HG02798 (cell line): Measurements from ENCODE around the gene MACROD2.

Experiments
- ATAC-seq: cut with Tn5 transposase; IDR thresholded peaks from one replicate; pipeline ENCODE4 v1.9.1; 2021; ENCODE audit warnings: mild to moderate bottlenecking; ENCODE audit not compliant: unreplicated experiment, poor library complexity

Gene MACROD2

DNA sequence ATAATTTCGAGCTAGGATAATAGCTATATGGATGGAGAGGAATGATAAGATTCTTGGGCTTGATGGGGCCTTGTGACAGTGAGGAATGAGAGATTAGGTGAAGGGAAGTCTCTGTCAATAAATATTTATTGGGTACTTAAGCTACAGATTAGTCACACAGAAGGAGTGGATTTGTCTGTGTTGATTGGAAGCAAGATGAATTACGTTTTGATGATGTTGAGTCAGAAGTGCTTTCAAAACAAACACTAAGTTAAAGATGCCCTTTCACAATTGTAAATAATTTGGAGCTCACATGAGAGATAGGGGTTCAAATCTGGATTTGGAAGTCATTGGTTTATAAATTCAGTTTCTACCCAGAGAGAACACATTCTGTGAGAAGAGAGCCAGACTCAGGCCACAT is 1743.7 kb downstream of the MACROD2 start:
- no peak for ATAC-seq

DNA sequence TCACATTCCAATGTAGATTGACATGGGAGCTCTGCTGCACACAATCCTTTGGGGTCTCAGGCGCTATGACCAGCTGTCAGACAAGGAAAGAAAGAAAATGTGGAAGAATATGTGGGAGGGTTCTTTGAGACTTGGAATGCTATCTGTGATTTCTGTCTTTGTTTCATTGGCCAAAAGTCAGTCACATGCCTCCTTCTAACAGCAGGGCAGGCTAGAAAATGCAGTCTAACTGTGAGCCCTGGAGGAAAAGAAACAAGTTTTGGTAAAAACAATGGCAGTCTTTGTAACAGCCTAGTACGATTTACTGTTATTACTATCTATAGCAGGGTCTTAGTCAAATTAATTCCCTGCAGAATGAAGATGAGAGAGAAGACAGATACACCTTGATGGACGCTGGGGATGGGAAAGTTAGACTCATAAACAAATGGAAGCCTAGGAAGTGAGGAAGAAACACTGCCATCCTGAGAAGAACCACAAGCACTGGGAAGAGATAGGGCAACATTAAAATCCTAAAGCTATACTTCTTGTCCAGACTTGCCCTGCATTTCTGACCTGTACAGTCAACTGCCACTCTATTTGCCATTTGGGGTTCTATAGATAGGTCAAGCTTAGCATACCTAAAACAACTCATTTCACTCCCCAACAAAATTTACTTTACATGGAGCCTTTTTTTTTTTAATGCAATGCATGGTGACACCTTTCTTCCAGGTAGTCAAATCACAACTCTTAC is 1744.9 kb downstream of the MACROD2 start:
- ATAC-seq: no peak

DNA sequence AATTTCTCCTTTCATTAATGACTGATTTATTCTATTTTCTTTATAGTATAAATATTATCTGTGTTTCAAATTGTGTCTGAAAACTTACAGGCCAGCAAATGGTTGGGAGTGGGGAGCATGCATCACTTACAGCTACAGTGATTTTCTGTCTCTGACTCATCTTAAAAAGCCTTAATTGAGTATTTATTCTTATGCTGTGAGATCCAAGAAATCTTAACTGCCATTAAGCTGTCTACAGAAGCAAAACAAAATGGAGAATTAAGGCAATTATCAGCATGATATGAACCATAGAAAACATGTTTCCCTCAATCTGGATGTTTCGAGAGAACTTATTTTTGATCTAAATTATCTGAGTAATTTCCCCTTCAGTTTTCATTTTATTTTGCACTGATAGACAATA is 1746.8 kb downstream of the MACROD2 start:
- ATAC-seq: no peak

DNA sequence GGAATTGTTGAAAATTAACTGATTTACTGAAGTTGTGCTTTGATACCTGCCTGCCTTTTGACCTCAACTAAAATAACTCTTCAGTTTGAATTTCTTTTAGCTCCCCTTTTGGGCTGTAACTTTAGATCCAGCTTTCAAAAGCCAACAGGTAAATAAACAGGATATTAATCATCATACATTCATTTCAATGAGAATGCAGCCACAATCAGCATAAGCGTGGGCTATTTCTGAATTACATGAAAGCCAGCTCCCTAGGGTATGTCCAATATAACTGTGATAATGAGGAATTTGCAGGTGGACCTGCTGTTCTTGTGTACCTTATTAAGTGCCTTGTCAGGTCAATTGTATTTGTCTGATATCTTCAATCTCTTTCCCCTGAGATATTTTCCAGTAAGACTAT is 1747.3 kb downstream of the MACROD2 start:
- ATAC-seq: no peak

DNA sequence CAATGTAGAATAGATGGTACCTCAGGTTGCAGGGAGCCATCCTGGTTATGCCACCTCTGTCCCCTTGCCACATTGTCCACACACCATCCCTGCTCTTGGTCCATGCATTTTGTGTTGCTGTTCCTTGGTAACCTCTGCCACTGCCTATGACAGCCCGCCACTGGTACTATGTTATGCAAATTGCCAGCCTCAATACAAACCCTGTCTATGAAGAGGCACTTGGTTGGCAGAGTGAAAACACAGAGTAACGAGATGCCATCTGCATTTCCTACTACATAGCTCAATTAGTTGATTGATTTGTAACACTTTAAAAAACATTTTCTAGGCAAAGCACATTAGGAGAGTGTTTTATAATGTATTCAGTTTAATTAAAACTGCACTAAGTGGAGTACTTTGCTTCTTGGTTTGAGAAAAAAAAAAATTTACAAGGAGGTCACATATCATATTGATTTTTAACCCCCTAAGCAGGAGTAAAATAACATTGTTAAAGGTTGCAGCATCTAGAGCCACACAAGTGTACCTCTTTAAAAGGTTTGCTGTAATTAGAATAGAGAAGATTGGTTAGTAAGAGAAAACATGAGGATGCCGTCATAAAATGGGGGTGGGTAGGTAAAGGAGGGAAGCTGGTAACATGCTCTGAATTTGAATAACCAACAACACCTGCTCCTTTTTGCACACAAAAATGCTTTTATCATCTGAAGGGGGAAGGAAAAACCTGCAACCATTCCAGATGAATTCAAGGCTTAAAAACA is 1760.9 kb downstream of the MACROD2 start:
- no peak for ATAC-seq

DNA sequence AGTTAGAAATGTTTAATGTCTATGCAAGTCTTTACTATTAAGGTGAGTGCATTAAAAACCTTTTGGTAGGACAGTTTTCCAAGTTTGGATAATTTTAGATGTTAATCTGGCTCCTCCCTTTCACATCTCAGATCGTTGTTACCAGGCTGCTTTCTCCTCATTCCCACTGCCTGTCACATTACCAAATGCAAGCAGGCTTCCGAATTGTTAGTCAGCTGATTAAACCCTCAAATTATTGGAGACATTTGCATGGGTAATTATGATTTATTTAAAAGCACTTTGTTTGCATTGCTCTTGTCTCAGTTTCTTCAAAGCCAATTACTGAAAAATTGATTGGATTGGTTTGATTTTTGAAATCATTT is 1761.4 kb downstream of the MACROD2 start:
- ATAC-seq: no peak

DNA sequence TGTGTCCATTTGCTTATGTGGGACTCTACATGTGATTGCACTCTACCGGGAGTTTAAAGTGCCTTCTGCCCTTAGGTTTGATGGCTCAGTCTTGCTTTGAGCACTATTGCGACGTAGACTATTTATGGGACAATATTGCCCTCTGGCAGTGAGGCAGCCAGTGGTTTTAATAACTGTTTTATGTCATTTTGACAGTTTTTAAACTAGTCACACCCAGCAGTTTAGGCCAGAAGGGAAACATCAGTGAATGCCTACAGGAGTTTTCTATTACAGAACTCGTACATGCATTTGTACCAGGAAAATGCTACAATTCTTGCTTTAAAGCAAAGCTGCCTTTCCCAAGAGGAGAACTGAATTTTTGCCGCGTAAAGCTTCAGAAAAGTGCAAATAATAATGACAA is 1764.3 kb downstream of the MACROD2 start:
- no peak for ATAC-seq

DNA sequence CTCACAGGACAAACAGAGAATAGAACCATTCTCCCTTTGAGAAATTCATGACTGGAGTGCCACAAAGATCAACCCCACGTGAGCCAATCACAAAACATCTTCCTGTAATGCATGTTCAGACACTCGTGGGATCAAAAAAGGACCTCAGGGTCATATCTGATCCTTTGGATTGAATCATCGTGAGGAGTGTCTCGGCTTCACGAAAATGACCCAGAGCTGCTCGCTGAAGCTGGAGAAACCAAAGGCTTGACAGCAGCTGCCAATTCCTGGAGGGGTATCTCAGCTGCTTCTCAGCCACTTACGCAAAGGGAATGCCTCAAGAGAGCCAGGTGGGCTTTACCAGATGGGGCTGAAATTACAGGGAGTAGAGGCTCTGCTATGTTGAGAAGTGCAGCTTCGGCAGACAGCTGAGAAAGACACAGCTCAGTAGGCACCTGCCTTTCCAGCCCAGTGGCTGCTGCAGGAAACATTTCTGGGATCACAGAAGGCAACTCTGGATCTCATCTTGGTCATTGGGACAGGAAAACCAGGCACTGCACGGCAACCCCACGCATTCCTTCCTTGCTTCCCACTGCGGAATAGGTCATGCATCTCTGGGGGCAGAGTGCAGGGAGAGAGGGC is 1764.8 kb downstream of the MACROD2 start:
- no peak for ATAC-seq

DNA sequence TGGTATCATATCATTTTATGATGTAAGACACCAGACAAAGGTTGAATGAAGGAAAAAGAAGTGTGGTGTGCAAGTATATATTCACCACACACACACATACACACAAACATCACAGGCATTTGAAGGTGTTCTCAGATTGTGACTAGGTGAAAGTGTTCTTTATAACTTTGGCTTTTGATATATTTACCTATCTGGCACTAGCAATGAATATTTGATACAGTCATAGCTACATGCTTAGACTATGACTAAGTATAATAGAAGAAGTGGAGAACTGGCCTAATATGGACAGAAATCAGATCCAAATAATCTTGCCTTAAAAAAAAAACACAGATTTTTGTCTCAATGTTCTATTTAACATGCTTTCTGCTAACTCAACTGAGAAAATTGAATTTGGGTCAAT is 1768.0 kb downstream of the MACROD2 start:
- ATAC-seq: no peak

DNA sequence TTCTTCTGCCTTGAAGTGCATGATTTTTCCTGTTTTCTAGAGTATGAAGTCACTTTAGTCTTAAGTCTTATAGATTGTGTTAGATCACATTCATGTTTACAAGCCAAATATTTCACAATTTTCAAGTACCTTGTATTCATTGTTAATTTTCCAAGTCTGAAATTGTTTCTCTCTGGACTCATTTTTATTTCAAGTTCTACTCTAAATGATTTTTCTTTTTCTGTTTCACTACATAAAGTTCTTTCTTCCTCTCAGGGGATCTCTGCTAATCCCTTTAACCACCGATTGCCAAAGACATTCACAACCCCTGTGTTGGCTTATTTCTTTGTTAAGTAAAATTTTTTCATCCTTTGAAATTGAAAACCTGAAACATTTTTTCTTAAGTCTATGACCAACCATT is 1772.3 kb downstream of the MACROD2 start:
- no peak for ATAC-seq

DNA sequence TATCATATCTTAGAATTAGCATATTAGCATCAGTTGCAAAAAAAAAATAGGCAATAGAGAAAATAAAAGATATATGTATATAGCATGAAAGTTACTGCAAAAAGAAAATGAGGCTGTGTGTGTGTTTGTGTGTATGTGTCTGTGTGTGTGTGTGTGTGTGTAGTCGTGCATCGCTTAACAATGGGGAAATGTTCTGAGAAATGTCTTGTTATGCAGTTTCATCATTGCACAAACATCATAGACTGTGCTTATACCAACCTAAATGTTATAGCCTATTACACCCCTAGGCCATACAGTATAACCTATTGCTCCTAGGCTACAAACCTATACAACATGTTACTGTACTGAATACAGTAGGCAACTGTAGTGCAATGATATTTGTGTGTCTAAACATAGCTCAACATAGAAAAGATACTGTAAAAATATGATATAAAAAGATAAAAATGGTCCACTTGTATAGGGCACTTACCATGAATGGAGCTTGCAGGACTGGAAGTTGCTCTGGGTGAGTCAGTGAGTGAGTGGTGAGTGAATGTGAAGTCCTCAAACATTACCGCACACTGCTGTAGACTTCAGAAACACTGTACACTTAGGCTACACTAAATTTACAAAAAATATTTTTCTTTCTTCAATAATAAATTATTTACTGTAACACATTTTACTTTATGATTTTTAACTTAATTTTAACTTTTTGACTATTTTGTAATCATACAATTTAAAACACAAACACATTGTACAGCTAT is 1772.9 kb downstream of the MACROD2 start:
- ATAC-seq: no peak

DNA sequence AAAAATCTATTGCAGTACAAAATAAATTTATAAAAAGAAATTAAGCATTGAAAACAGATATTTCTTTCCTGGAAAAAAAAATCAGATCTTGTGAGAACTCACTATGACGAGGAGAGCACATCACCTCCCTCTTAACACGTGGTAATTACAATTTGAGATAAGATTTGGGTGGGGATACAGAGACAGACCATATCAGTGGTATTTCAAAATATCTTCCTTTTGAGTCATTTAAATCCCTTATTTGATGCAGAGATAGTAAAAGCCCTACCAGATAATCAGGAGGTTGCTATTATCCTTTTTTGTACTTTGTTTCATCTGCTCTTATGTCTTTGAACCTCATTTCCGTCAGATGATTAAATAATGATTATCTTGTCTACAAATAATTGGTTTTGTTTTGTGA is 1777.5 kb downstream of the MACROD2 start:
- no peak for ATAC-seq

DNA sequence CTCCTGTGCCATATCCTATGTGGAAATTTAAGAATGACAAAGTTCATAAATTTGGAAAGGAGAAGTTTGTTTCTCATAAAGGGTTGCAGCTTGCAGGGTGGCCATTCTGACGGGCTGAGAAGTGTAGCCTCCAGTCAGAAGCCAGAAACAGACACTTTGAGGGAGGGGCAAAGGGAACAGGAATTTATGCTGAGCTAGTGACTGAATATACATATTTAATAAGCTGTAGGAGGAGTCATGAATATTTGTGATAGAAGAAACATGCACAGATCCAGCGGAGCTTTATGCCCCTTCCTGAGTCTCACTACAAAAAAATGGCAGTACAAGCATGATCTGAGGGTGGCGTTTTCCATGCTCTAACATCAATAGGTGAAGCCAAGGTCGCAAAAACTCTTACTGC is 1779.6 kb downstream of the MACROD2 start:
- no peak for ATAC-seq

DNA sequence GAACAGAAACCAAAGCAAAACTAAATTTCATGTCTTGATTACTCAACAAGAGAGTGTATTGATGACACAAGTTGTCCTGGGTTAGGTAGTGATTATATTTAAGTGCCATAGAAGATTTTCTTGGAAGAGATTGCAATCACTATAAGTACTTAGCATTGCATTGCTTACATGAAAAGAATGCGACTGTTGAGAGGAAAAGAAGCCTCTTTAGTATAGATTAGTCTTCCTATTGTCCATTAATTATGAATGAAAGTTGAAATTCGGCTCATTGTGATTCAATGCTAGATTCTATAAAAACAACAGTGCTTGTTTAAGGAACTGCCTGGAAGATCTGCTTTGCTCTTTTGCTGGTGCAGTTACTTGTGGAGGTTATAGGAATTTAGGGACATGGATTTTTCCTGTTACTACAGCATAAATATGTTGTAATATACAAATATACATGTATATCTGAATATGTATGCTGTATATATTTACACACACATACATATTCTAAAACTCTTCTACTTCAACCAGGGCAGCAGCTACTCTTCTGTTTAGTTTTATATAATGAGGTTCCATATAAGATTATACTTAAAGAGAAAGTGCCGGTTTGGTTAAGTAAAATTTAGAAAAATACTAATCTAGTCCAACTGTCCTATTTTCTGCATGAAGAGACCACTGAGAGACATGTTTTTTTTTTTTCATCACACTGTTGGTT is 1781.6 kb downstream of the MACROD2 start:
- no peak for ATAC-seq

DNA sequence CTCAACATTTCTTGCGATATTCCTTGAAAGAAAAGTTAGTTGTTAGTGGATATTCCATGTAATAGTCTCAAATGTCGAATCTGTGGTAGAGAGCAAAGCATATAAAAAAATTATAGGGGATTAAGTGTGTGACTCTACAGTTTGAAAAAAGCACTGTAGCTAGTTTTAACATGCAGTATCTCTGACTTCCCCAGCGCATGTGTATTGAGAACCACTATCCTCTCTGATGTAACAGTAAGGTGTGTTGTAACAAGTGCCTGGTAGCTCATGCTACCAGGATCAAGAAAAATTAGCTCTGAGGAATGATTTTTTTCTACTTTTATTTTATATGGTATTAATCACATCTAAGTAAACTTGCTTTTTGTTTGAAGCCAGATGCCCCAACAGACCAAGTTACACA is 1788.7 kb downstream of the MACROD2 start:
- ATAC-seq: no peak

DNA sequence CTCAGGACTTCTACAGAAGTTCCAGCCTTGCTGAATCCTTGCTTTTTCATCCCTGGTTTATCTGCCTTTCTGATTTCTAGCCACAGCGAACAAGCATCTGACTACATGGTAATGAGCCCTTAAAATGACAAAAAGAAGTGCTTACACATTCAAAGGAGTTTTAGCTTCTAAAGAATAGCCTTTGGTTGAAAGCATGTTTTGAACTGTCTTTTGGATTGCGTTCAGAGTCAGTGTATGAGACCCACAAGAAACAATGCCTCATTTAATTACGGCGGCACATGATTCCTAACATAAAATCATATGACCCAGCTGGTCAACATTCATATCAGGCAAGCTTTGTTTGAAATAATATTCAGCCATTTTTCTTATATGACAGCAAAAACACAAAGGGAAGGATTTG is 1793.8 kb downstream of the MACROD2 start:
- ATAC-seq: no peak

DNA sequence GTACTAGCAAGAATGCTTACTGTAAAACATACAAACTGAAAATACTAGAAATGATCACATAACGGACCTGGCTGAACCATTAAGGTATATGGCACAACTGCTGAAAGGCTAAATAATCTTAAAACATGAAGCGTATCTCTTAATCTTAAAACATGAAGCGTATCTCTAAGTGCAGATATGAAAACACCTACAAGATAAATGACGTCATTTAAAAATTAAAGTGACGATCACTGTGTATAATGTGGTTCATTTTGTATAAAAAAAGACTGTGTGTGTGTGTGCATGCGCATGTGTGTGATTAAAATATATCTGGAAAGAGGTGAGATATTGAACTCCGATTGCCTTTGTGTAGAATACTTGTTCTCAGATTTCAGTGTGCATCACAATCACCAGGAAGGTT is 1797.5 kb downstream of the MACROD2 start:
- ATAC-seq: no peak

DNA sequence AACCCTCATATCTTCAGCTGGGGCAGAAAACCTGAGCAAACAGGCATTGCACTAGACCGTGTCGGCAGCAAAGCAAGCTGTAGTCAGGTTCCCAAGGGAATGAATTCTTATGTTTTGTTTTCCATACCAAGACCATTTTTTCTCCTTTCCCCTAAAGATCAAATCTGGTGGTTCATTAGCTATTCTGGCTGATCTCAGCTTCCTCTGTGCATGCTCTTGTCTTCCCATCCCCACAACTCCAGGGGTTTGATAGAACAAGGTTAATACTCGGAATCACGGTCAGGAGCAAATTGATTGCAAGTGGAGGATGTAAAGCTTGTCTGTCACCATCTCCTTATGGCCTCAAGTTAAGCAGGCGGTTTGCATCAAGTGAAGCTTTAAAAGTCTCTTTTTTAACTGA is 1799.1 kb downstream of the MACROD2 start:
- no peak for ATAC-seq

DNA sequence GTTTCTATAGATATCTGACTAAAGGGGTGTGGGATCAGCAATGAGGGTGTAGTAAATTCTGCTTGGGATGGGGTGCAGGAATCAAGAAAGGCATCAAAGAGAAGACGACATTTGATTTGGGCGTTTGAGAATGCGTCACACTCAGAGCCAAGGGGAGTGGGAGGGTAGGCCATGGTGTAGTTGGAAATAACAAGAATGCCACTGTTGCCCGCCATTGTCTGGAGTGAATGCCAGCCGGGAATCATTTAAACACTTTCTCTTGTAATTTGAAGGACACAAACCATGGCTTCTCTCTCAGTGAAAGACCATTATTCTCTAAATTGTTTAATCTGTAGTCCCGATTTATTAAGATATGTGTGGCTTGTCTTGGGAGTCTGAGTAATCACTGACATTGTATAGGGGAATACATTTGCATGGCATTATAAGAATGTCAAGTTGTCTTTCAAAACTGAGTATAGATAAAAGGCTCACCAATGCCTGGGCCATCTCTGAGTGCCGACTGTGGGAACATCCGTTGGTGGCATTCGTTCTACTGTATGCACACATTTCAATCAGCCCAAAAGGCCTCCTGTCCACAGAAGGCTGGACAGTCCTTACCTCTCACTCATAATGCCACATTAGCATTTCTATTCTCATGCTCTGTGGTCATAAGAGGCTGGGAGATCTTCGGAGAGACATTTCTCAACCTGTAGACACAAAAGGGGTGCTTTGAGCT is 1800.1 kb downstream of the MACROD2 start:
- ATAC-seq: no peak

DNA sequence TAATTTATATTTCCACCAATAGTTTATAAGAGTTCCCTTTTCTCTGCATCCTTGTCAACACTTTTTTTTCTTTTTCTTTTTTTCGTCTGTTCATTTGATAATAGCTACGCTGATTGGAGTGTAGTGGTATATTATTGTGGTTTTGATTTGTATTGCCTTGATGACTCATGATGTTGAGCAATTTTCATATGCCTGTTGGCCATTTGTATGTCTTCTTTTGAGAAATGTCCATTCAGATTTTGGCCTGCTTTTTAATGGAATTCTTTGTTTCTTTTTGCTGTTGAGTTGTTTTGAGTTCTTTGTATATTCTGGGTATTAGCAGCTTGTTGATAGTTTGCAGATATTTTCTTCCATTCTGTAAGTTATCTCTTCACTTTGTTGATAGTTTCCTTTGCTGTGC is 1804.6 kb downstream of the MACROD2 start:
- no peak for ATAC-seq
